ENCODE measurements around the gene ESPN.
A peak's percentile ranks its signal among the peaks of the same experiment; 100 is the strongest.

The ESPN gene

DNA sequence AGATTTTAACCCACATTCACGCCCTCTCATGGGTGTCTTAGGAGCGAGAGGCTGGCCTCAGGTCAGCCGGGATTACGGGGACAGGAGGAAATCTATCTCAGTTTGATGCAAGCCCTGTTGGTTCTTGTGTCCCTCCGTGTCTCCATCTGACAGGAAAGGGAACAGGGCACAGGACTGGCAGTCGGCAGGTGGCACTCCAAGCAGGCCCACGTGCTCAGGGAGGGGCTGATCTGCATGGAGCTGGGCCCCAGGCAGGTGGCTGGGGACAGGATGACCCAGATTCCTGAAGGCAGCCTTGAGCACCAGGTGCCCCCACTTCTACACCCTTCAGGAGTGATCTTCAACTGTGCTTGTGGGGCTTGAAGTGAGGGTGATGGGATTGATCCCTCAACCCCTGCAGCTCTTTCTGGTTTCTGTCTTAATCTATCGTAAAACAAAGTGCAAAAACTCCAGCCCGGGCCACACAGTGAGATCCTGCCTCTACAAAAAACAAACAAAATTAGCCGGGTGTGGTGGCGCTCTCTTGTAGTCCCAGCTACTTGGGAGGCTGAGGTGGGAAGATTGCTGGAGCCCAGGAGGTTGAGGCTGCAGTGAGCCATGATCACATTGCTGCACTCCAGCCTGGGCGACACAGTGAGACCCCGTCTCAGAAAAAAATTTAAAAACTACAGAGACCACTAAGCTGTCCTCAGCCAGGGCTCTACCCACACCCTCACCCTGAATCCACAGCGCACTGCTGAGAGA lies 58.6 kb downstream of the ESPN start:
- WGBS, result 91% methylated on average over 14 of the region's 14 CpGs
- Histone ChIP-seq H3K27me3 (ENCODE audit: insufficient read depth, low read length) (peaks cover 5% of the 10 kb centered on the region; the same call in 1 of the 2 replicates), H3K27ac (ENCODE audit: low read depth, low read length) (no peak overlapping the region), H3K9me3 (ENCODE audit: insufficient read depth, low read depth, low read length) (no peaks in the 10 kb centered on the region), H3K4me1 (ENCODE audit: insufficient read depth, low read length) (peaks cover 3% of the 10 kb centered on the region; the same call in 1 of the 2 replicates), H3K36me3 (ENCODE audit: insufficient read depth, low read length) (no peaks in the 10 kb centered on the region), H3K4me3 (ENCODE audit: low read length) (no peak overlapping the region), H3K9ac (ENCODE audit: low read depth, low read length) (peak overlapping the region; percentile 26; the same call in 1 of the 2 replicates)

DNA sequence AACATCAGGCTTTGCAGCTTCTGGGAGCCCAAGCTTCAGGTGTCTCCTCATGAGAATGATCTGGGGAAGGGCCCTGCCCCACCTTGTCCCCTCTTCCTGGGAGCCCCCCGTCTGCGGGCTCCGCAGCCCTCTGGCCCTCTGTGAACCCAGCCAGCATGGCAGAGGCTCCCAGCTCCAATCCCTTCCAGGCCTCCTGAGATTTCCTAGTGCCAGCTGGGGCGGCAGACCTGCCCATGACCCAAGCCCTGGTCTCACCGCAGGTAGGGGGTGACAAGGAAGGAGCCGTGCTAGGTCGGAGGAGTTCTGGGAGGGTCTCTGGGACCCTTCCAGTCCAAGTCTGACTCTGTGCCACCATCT lies 59.2 kb downstream of the ESPN start:
- Histone ChIP-seq H3K36me3 (ENCODE audit: insufficient read depth, low read length) (no peaks in the 10 kb centered on the region), H3K9ac (ENCODE audit: low read depth, low read length) (no peak overlapping the region), H3K27ac (ENCODE audit: low read depth, low read length) (no peak overlapping the region)

DNA sequence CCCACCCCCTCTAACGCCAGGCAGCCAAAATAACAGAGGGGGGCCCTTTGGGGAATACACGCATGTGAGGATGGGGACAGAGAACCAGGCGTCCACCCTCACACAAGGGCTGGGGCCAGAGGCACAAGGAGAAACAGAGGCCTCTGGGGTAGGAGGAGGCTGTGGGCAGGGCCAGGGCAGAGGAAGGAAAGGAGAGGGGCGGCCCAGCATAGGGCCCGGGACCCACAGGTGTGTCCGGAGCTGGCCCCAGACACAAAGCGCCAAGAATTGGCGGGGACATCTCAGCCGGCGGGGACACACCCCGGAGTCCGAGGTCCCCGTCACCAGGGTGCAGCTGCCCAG lies 60.2 kb downstream of the ESPN start:
- H3K4me3 ChIP-seq (ENCODE audit: low read length), result peak overlapping the region; percentile 61
- H3K9me3 ChIP-seq (ENCODE audit: insufficient read depth, low read depth, low read length), result no peaks in the 10 kb centered on the region
- peak overlapping the region; percentile 73 for H3K9ac ChIP-seq (ENCODE audit: low read depth, low read length)
- WGBS, result 29% methylated on average over 13 of the region's 13 CpGs
- H3K27me3 ChIP-seq (ENCODE audit: insufficient read depth, low read length), result peaks cover 5% of the 10 kb centered on the region; the same call in 1 of the 2 replicates
- H3K4me1 ChIP-seq (ENCODE audit: insufficient read depth, low read length), result peaks cover 11% of the 10 kb centered on the region; the same call in 1 of the 2 replicates
- H3K27ac ChIP-seq (ENCODE audit: low read depth, low read length), result no peak overlapping the region
- no peaks in the 10 kb centered on the region for H3K36me3 ChIP-seq (ENCODE audit: insufficient read depth, low read length)

More for the DNA sequence above, 59.2 kb downstream of the ESPN start:
- WGBS, result 96% methylated on average over 7 of the region's 7 CpGs
- Histone ChIP-seq H3K27me3 (ENCODE audit: insufficient read depth, low read length) (peaks cover 5% of the 10 kb centered on the region; the same call in 1 of the 2 replicates), H3K4me3 (ENCODE audit: low read length) (no peak overlapping the region), H3K4me1 (ENCODE audit: insufficient read depth, low read length) (peaks cover 7% of the 10 kb centered on the region; the same call in 1 of the 2 replicates), H3K9me3 (ENCODE audit: insufficient read depth, low read depth, low read length) (no peaks in the 10 kb centered on the region)

DNA sequence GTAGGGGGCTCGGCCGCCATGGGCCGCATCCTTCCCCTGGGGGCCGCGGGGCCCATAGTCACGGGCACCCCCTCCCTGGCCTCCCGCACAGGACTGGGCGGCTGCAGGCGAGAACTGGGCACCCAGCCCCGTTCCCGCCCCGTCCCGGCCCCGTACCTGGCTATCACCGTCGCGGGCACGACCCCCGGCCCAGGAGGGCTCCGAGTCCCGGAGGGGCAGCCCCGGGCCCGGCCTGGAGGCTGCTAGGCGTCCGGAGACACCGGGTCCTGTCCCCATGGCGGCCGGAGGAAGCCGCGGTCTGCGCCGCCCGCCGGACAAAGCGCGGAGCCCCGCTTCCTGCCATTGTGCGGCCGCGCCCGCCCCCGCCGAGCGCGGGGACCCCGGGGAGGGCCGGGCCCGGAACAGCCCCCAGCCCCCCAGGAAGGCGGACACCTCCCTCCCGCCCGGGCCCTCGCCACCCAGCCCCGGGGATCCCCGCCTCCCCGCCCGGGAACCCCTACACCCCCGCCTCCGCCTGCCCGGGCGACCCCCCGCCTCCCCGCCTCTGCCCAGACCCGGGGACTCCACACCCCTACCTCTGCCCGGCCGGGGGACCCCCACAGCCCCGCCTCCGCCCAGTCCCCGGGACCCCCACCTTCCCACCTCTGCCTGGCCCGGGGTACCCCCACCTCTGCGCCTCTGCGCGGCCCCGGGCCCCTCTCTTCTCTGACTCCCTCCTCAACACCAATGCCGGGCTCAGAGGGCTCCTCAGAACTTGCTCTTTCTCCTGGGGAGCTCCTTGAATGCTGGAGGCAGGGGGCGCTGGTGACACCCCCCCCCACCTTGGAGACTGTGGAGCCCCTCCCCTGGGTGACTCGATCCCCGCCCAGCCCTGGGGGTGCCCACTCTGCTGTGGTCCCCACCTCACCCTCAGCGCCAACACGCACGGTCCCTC lies 60.9 kb downstream of the ESPN start:
- Histone ChIP-seq H3K9ac (ENCODE audit: low read depth, low read length) (peak overlapping the region; percentile 73), H3K27ac (ENCODE audit: low read depth, low read length) (no peak overlapping the region), H3K4me3 (ENCODE audit: low read length) (peak overlapping the region; percentile 61), H3K9me3 (ENCODE audit: insufficient read depth, low read depth, low read length) (no peaks in the 10 kb centered on the region), H3K4me1 (ENCODE audit: insufficient read depth, low read length) (peaks cover 11% of the 10 kb centered on the region; the same call in 1 of the 2 replicates), H3K27me3 (ENCODE audit: insufficient read depth, low read length) (peaks cover 5% of the 10 kb centered on the region; the same call in 1 of the 2 replicates), H3K36me3 (ENCODE audit: insufficient read depth, low read length) (no peaks in the 10 kb centered on the region)
- 2% methylated on average over 74 of the region's 80 CpGs for WGBS

DNA sequence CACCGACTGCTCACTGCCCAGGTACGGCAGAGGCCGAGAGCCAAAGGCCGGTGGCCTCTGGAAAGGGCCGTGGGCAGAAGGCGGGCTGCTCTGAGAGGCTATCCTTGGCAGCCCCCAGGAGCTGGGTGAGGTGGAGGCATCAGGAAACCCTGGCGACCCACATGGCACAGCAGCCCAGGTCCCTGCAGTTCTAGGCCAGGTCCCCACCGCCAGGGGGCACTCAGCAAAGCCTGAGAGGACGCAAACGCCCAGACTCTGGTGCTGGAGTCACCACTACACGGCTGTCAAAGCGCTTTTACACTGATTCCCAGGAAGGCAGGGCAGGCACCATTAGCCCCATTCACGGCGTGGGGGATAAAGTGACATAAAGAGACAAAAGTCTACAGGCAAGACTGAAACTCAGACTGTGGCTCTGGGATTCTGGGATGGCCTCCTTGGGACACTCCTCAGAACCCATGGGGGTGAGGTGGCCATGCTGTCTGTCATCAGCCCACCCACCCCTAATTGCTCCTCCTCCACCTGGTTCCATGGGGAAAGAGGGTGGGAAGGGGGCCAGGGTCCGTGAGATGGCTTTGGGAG lies 61.9 kb downstream of the ESPN start:
- H3K36me3 ChIP-seq (ENCODE audit: insufficient read depth, low read length), result no peaks in the 10 kb centered on the region
- no peak overlapping the region for H3K27ac ChIP-seq (ENCODE audit: low read depth, low read length)
- H3K4me3 ChIP-seq (ENCODE audit: low read length), result peak overlapping the region; percentile 38
- WGBS, result 7% methylated on average over 14 of the region's 15 CpGs
- no peaks in the 10 kb centered on the region for H3K9me3 ChIP-seq (ENCODE audit: insufficient read depth, low read depth, low read length)
- H3K9ac ChIP-seq (ENCODE audit: low read depth, low read length), result no peak overlapping the region; the same call in 1 of the 2 replicates
- H3K4me1 ChIP-seq (ENCODE audit: insufficient read depth, low read length), result peaks cover 18% of the 10 kb centered on the region; the same call in 1 of the 2 replicates
- H3K27me3 ChIP-seq (ENCODE audit: insufficient read depth, low read length), result peaks cover 5% of the 10 kb centered on the region; the same call in 1 of the 2 replicates

DNA sequence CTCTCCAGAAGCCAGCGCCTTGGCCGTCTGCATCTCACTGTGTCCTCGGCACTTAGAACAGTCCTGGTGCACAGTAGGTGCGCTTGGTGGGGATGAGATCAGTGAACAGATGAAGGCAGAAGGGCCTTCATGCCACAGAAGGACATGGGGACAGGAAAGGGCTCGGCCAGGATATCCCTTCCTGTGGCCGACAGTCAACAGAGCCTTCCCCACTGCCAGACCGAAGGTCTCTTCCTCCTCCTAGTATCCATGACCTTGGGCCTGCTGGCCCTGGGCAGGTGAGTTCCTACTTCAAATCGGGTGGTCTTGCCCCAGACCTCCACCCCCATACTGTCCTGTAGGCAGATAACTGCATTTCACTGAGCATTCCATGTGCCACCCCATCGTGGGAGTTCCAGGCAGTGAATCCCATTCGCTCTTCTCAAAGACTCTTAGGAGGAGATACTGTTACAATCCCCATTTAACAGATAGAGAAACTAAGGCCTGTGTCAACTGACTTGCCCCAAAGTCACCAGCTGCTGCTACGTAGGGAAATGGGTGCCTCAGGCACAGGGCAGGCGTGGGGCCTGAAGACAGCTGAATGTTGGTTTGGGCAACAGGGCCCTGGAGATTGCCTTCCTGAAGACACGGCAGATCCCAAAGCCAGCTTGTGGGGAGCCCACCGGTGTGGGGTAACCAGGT lies 63.4 kb downstream of the ESPN start:
- peaks cover 5% of the 10 kb centered on the region; the same call in 1 of the 2 replicates for H3K27me3 ChIP-seq (ENCODE audit: insufficient read depth, low read length)

DNA sequence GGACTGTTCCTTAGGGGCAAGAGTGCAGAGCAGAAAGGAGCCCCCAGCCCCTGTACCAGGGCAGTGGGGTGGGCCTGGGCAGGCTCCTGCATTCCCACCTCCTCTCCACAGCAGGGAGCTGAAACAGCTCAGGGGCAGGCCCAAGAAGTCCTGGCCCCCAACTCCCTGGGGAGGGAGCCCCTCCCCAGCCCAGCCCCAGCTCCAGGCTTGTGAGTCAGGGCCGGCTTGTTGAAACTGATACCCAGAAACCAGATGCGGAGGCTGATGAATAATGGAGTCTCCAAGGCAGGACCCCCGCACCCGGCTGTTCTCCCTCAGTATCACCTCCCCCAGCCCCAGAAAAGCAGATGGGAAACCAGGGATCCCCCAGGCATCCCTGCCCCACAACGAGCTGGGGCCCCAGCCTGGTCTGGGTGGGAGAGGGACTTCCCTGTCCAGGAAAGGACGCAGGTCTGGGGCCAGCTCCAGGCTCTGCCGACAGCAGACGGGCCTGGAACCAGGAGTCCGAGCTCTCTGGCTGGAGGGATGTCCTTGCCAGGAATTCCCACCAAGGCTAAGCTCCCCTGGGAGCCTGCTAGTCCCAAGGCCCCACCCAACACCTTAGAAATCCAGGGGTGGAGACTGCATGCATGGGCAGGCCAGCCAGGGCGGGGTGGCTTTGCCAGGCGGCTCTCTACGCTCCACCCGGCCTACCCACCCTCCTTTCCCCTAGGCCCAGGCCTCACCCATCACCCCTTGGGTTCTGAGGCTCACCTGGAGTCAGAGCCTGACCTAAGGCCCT lies 64.2 kb downstream of the ESPN start:
- peaks cover 22% of the 10 kb centered on the region; the same call in 1 of the 2 replicates for H3K4me1 ChIP-seq (ENCODE audit: insufficient read depth, low read length)
- WGBS, result 88% methylated on average over 13 of the region's 13 CpGs

More for the DNA sequence above, 63.4 kb downstream of the ESPN start:
- Histone ChIP-seq H3K4me1 (ENCODE audit: insufficient read depth, low read length) (peaks cover 22% of the 10 kb centered on the region; the same call in 1 of the 2 replicates), H3K36me3 (ENCODE audit: insufficient read depth, low read length) (no peaks in the 10 kb centered on the region), H3K4me3 (ENCODE audit: low read length) (no peak overlapping the region), H3K27ac (ENCODE audit: low read depth, low read length) (no peak overlapping the region), H3K9me3 (ENCODE audit: insufficient read depth, low read depth, low read length) (no peaks in the 10 kb centered on the region), H3K9ac (ENCODE audit: low read depth, low read length) (no peak overlapping the region)
- 92% methylated on average over 14 of the region's 14 CpGs for WGBS

DNA sequence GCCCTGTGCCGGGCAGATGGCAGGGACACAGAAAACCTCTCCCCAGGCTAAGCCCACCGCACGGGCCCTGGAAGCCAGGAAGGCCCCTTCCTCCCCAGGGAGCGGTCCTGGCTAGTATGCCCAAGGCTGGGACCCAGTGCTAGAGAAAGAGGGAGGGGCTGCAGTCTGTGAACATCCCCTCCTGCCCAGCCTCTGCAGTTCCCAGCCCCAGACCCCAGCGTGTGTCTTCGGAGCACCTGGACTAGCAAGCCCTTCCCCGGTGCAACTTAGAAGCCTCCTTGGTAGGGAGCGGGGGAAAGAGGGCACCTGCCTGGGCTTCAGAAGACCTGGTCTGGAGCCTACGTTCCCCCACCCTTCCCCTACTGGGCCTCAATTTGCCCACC lies 64.8 kb downstream of the ESPN start:
- H3K36me3 ChIP-seq (ENCODE audit: insufficient read depth, low read length), result no peaks in the 10 kb centered on the region
- peaks cover 4% of the 10 kb centered on the region; the same call in 1 of the 2 replicates for H3K27me3 ChIP-seq (ENCODE audit: insufficient read depth, low read length)
- H3K4me3 ChIP-seq (ENCODE audit: low read length), result 0 out of 2 replicates have a peak overlapping the region, but pooled peaks have one; percentile 72
- no peak overlapping the region for H3K9ac ChIP-seq (ENCODE audit: low read depth, low read length)
- no peaks in the 10 kb centered on the region for H3K9me3 ChIP-seq (ENCODE audit: insufficient read depth, low read depth, low read length)
- no peak overlapping the region for H3K27ac ChIP-seq (ENCODE audit: low read depth, low read length)
- peaks cover 22% of the 10 kb centered on the region; the same call in 1 of the 2 replicates for H3K4me1 ChIP-seq (ENCODE audit: insufficient read depth, low read length)
- WGBS, result 78% methylated on average over 9 of the region's 9 CpGs

More for the DNA sequence above, 64.2 kb downstream of the ESPN start:
- Histone ChIP-seq H3K4me3 (ENCODE audit: low read length) (no peak overlapping the region), H3K27ac (ENCODE audit: low read depth, low read length) (no peak overlapping the region), H3K36me3 (ENCODE audit: insufficient read depth, low read length) (no peaks in the 10 kb centered on the region), H3K9ac (ENCODE audit: low read depth, low read length) (no peak overlapping the region), H3K27me3 (ENCODE audit: insufficient read depth, low read length) (peaks cover 5% of the 10 kb centered on the region; the same call in 1 of the 2 replicates), H3K9me3 (ENCODE audit: insufficient read depth, low read depth, low read length) (no peaks in the 10 kb centered on the region)

DNA sequence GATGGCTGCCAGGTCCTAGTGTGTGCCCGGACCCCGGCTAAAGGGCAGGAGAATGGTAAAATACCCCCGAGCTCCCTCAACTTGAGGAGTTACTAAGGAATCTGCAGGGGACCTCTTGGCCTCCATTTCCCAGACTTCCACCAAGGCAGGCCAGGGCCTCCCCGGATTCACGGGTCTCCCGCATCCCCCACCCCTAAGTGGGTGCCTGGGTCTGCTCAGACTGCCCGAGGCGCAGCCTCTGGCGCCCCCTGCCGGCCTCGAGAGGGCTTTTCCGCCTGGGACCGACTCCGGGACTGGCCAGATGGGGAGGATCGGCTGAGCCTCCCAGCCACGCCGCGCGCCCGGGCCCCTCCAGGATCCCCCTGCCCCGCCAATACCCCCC lies 65.2 kb downstream of the ESPN start:
- H3K9me3 ChIP-seq (ENCODE audit: insufficient read depth, low read depth, low read length), result no peaks in the 10 kb centered on the region
- no peak overlapping the region; the same call in 1 of the 2 replicates for H3K27ac ChIP-seq (ENCODE audit: low read depth, low read length)
- no peaks in the 10 kb centered on the region for H3K27me3 ChIP-seq (ENCODE audit: insufficient read depth, low read length)
- 13% methylated on average over 21 of the region's 21 CpGs for WGBS
- peak overlapping the region; percentile 72 for H3K4me3 ChIP-seq (ENCODE audit: low read length)
- no peaks in the 10 kb centered on the region for H3K36me3 ChIP-seq (ENCODE audit: insufficient read depth, low read length)
- H3K9ac ChIP-seq (ENCODE audit: low read depth, low read length), result peak overlapping the region; percentile 69
- peaks cover 22% of the 10 kb centered on the region; the same call in 1 of the 2 replicates for H3K4me1 ChIP-seq (ENCODE audit: insufficient read depth, low read length)

Data from HUES64 (cell line).